HG03571 (cell line): ENCODE data around the gene TMEM245.

Source experiments
- ATAC-seq: cut with Tn5 transposase; IDR thresholded peaks from one replicate; pipeline ENCODE4 v1.9.1; 2021; ENCODE audit not compliant: unreplicated experiment

The TMEM245 gene

GRCh38 chr9:109107402-109108240, 12.1 kb downstream of the TMEM245 start:
- ATAC-seq: no peak

GRCh38 chr9:109101810-109102209, 17.9 kb downstream of the TMEM245 start:
- peak; percentile 88 for ATAC-seq

- no peak for ATAC-seq
Observed at GRCh38 chr9:109101202-109101595, 18.5 kb downstream of the TMEM245 start.

- no peak for ATAC-seq
Observed at GRCh38 chr9:109100543-109101201, 19.1 kb downstream of the TMEM245 start.

- no peak for ATAC-seq
Observed at GRCh38 chr9:109098960-109099308, 20.8 kb downstream of the TMEM245 start.

- ATAC-seq: no peak
Observed at GRCh38 chr9:109098171-109098959, 21.4 kb downstream of the TMEM245 start.

- ATAC-seq: no peak
Observed at GRCh38 chr9:109097146-109097545, 22.6 kb downstream of the TMEM245 start.

- no peak for ATAC-seq
Observed at GRCh38 chr9:109095321-109095720, 24.4 kb downstream of the TMEM245 start.

GRCh38 chr9:109094268-109094667, 25.5 kb downstream of the TMEM245 start:
- no peak for ATAC-seq

- no peak for ATAC-seq
Observed at GRCh38 chr9:109092587-109092986, 27.2 kb downstream of the TMEM245 start.

- no peak for ATAC-seq
Observed at GRCh38 chr9:109092051-109092580, 27.6 kb downstream of the TMEM245 start.

GRCh38 chr9:109088221-109088620, 31.5 kb downstream of the TMEM245 start:
- ATAC-seq: no peak

GRCh38 chr9:109087795-109088194, 32.0 kb downstream of the TMEM245 start:
- ATAC-seq: no peak

- ATAC-seq: peak; percentile 62
Observed at GRCh38 chr9:109086221-109086620, 33.5 kb downstream of the TMEM245 start.

GRCh38 chr9:109085510-109085909, 34.2 kb downstream of the TMEM245 start:
- ATAC-seq: no peak

GRCh38 chr9:109083813-109084405, 35.8 kb downstream of the TMEM245 start:
- no peak for ATAC-seq

GRCh38 chr9:109083141-109083540, 36.6 kb downstream of the TMEM245 start:
- no peak for ATAC-seq

GRCh38 chr9:109082091-109082620, 37.6 kb downstream of the TMEM245 start:
- ATAC-seq: no peak

- no peak for ATAC-seq
Observed at GRCh38 chr9:109074236-109074889, 45.4 kb downstream of the TMEM245 start.

GRCh38 chr9:109072821-109073435, 46.8 kb downstream of the TMEM245 start:
- no peak for ATAC-seq
